Astrocyte of the cerebellum (primary cell): ENCODE data around the gene DNAJC10.
A peak's percentile ranks its signal among the peaks of the same experiment; 100 is the strongest.

Source experiments
- DNase-seq: peaks from one replicate; pipeline ENCODE4 v3.0.0-alpha.2; 2011; ENCODE audit warnings: low read depth
- H3K4me3 ChIP-seq: 2 replicates; pipeline ENCODE4 v1.5.1; 2011; ENCODE audit warnings: mild to moderate bottlenecking, low read depth, low read length, moderate library complexity
- in situ Hi-C: cut with HindIII; loops from 2 replicates; pipeline ENCODE4 v1.10.0; 2017; ENCODE audit warnings: low sequenced_read_pairs
- TF ChIP-seq, protein P1 (sequence below): IDR thresholded peaks from 2 replicates; pipeline ENCODE4 v1.5.1; 2012; ENCODE audit warnings: low read length, low read depth, moderate library complexity, mild to moderate bottlenecking; ENCODE audit errors: missing control alignments

DNAJC10 gene

DNA sequence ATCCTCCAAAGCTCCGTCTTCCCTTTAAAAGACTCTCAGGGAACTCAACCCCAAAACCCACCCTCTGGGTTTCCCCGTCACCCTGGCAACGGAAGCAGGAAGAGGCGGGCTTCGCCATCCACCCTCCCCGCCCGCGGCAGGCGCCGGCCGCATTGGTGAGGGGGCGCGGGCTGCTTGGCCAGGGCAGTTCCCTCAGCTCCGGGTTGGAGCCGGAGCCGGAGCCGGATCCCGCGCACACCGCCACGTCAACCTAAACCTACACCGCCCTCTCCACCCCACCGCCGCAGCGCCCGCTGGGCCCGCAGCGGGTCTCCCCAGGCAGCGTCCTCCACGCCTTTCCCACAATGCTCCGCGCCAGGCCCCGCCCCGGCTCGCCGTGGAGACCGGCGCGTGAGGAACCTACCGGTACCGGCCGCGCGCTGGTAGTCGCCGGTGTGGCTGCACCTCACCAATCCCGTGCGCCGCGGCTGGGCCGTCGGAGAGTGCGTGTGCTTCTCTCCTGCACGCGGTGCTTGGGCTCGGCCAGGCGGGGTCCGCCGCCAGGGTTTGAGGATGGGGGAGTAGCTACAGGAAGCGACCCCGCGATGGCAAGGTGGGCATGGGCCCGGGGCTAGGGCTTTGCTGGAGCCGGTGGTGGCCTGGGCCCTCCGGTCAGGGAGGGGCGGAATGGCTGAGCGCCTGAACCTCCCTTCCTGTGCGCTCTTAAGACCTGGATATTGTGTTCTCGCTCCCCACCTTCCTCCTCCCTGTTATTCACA is at the start of gene DNAJC10:
DNAJC10 (plus strand) TSS at position 366 of the 758 bp plus-strand sequence. CDS start 1,830 bp downstream, outside the sequence.
- TF ChIP-seq, protein P1, sequence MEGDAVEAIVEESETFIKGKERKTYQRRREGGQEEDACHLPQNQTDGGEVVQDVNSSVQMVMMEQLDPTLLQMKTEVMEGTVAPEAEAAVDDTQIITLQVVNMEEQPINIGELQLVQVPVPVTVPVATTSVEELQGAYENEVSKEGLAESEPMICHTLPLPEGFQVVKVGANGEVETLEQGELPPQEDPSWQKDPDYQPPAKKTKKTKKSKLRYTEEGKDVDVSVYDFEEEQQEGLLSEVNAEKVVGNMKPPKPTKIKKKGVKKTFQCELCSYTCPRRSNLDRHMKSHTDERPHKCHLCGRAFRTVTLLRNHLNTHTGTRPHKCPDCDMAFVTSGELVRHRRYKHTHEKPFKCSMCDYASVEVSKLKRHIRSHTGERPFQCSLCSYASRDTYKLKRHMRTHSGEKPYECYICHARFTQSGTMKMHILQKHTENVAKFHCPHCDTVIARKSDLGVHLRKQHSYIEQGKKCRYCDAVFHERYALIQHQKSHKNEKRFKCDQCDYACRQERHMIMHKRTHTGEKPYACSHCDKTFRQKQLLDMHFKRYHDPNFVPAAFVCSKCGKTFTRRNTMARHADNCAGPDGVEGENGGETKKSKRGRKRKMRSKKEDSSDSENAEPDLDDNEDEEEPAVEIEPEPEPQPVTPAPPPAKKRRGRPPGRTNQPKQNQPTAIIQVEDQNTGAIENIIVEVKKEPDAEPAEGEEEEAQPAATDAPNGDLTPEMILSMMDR = no peak
- peak within 1 kb of the TSS; percentile 92 for H3K4me3 ChIP-seq
- DNase-seq = peak; percentile 60
- in situ Hi-C loops = no loop called here

GRCh38 chr2:182666674-182667314 is 49.3 kb upstream of the DNAJC10 start:
- in situ Hi-C loops = loop anchor here (25.0 kb wide), 1 partner anchor 479 kb away; no protein-coding TSS in a partner anchor
- DNase-seq = no peak
- H3K4me3 ChIP-seq = no peak overlapping the region
- TF ChIP-seq, protein P1 = peak; percentile 59

DNA sequence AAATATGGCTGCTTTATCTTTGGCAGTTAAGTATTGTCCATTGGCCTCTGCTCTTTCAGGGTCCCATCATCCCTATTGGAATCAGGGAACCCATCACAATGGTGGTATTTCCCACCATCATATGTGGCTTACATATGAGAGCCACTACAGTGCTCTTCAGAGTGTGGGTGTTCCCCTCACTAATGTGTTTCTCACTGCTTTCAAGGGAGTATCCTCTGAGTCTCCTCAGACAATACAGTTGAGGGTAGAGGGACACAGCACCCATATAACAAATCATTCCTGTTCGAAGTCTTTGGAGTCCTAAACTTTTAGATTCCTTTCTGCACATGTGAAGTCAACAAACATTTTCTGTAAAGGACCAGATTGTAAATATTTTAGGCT is 48.8 kb upstream of the DNAJC10 start:
- DNase-seq = no peak
- in situ Hi-C loops = loop anchor here (25.0 kb wide), 1 partner anchor 480 kb away; no protein-coding TSS in a partner anchor
- TF ChIP-seq, protein P1 = no peak
- no peak overlapping the region for H3K4me3 ChIP-seq

- no peak for DNase-seq
- in situ Hi-C loops = loop anchor here (25.0 kb wide), 1 partner anchor 481 kb away; no protein-coding TSS in a partner anchor
- TF ChIP-seq, protein P1 = no peak
- no peak overlapping the region for H3K4me3 ChIP-seq
These were observed 47.4 kb upstream of the DNAJC10 start for GRCh38 chr2:182668671-182669070.

GRCh38 chr2:182672466-182673165 is 43.4 kb upstream of the DNAJC10 start:
- TF ChIP-seq, protein P1 = no peak
- no peak overlapping the region for H3K4me3 ChIP-seq
- peak; percentile 50 for DNase-seq
- in situ Hi-C loops = loop anchor here (25.0 kb wide), 1 partner anchor 485 kb away; no protein-coding TSS in a partner anchor

DNA sequence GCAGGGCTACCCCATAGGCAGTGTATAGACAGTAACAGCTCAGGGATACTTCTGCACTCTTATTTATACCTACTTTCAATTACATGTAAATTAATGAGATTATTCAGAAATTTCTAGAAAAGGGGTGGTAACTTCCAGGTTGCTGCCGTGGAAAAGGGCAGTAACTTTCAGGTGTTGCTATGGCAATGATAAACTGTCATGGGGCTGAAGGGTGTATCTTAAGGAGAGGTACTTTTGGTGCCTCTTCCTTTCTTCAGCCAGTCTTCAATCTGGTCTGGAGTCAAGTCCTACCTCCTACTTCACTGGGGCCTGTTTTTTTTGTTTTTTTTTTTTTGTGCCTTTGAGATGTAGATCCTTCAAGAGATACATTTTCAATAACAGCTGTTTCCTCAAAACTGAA is 35.2 kb upstream of the DNAJC10 start:
- TF ChIP-seq, protein P1 = no peak
- DNase-seq = no peak
- in situ Hi-C loops = no loop called here

More for the DNA sequence above, 35.2 kb upstream of the DNAJC10 start:
- H3K4me3 ChIP-seq = no peak overlapping the region
